Nephron progenitor cell (in vitro differentiated cells): Measurements from ENCODE around the gene PTCSC3.

Source experiments
- DNase-seq: peaks from one replicate; pipeline ENCODE4 v3.0.0; 2021
- H3K27ac Mint-ChIP-seq: 2 replicates; pipeline ENCODE4 v1.8.0; 2021; ENCODE audit warnings: mild to moderate bottlenecking, moderate library complexity, mixed read lengths
- H3K27me3 Mint-ChIP-seq: 2 replicates; pipeline ENCODE4 v1.8.0; 2021; ENCODE audit warnings: mild to moderate bottlenecking, low read depth, mixed read lengths; ENCODE audit not compliant: poor library complexity
- H3K36me3 Mint-ChIP-seq: 2 replicates; pipeline ENCODE4 v1.8.0; 2021; ENCODE audit warnings: low read depth, mixed read lengths
- H3K4me1 Mint-ChIP-seq: 2 replicates; pipeline ENCODE4 v1.8.0; 2021; ENCODE audit warnings: mixed read lengths
- H3K4me3 Mint-ChIP-seq: 2 replicates; pipeline ENCODE4 v1.8.0; 2021; ENCODE audit warnings: mild to moderate bottlenecking, moderate library complexity, mixed read lengths
- H3K9me3 Mint-ChIP-seq: 2 replicates; pipeline ENCODE4 v1.8.0; 2021; ENCODE audit warnings: mild to moderate bottlenecking, moderate library complexity, mixed read lengths
- CTCF ChIP-seq: fragments of 200-600 bp; sonication (generic); IDR thresholded peaks from 2 replicates; pipeline ENCODE4 v1.5.0; 2021; ENCODE audit warnings: antibody characterized with exemption

PTCSC3 gene

DNA sequence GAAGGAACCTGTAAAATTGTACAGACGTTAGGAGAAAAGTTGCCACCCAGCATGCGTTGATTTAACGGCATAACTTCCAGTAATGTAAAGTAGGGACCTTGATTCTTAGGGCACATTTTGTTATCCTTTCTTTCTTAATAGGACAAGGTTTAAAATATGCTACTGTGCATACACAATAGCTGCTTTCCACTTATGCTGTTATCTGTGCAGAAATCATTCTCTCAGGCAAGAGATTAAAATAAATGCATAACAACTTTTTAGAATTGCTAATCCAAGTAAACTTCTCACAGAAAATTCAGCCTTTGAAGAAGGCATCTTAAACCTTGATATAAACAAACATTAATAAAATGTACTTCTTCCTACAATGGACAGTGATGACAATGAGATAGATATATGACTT lies 16.0 kb upstream of the PTCSC3 start:
- Mint-ChIP-seq H3K27ac (no peak overlapping the region), H3K9me3 (no peaks in the 10 kb centered on the region), H3K4me1 (no peaks in the 10 kb centered on the region), H3K36me3 (no peaks in the 10 kb centered on the region), H3K27me3 (no peaks in the 10 kb centered on the region), H3K4me3 (no peak overlapping the region)
- no peak for TF ChIP-seq CTCF
- DNase-seq = no peak

GRCh38 chr14:36183402-36183801 lies 6.9 kb upstream of the PTCSC3 start:
- H3K4me1 Mint-ChIP-seq = no peaks in the 10 kb centered on the region
- no peaks in the 10 kb centered on the region for H3K36me3 Mint-ChIP-seq
- no peak overlapping the region for H3K27ac Mint-ChIP-seq
- H3K27me3 Mint-ChIP-seq = peaks cover 3% of the 10 kb centered on the region
- H3K9me3 Mint-ChIP-seq = peaks cover 16% of the 10 kb centered on the region
- no peak for DNase-seq
- H3K4me3 Mint-ChIP-seq = no peak overlapping the region
- TF ChIP-seq CTCF = no peak

DNA sequence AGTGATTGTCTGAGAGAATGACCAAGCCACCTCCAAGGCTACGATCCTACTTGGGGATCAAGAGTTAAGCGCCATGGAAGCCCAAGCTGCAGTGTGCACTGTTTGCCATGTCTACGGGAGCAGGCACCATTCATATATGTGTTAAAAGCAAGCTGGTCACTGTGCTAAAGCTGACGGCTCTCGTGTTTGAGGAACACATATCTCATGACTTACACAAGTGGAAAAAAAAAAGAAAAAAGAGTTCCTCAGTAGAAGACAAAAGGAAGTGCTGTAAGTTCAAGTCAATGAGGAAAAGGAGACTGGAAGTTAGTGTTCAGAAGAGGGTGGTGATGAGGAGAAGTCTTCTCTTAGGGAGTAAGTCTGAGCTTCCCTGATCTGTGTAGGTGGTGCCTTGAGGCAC lies 4.9 kb upstream of the PTCSC3 start:
- Mint-ChIP-seq H3K27me3 (peaks cover 3% of the 10 kb centered on the region), H3K36me3 (no peaks in the 10 kb centered on the region)

GRCh38 chr14:36177489-36177888 lies 967 bp upstream of the PTCSC3 start:
- no peaks in the 10 kb centered on the region for H3K9me3 Mint-ChIP-seq
- DNase-seq = no peak
- no peak for TF ChIP-seq CTCF
- H3K4me1 Mint-ChIP-seq = peaks cover 22% of the 10 kb centered on the region
- peaks cover 3% of the 10 kb centered on the region for H3K27me3 Mint-ChIP-seq
- H3K27ac Mint-ChIP-seq = no peak overlapping the region
- no peak overlapping the region for H3K4me3 Mint-ChIP-seq
- no peaks in the 10 kb centered on the region for H3K36me3 Mint-ChIP-seq

More for the DNA sequence above, 4.9 kb upstream of the PTCSC3 start:
- no peak for DNase-seq
- no peak overlapping the region for H3K4me3 Mint-ChIP-seq
- peaks cover 16% of the 10 kb centered on the region for H3K9me3 Mint-ChIP-seq
- no peak overlapping the region for H3K27ac Mint-ChIP-seq
- TF ChIP-seq CTCF = no peak
- H3K4me1 Mint-ChIP-seq = peaks cover 17% of the 10 kb centered on the region

- H3K4me1 Mint-ChIP-seq = peaks cover 22% of the 10 kb centered on the region
- no peaks in the 10 kb centered on the region for H3K36me3 Mint-ChIP-seq
- H3K4me3 Mint-ChIP-seq = no peak overlapping the region
- DNase-seq = no peak
- no peak overlapping the region for H3K27ac Mint-ChIP-seq
- no peaks in the 10 kb centered on the region for H3K9me3 Mint-ChIP-seq
- no peak for TF ChIP-seq CTCF
- no peaks in the 10 kb centered on the region for H3K27me3 Mint-ChIP-seq
Observed at GRCh38 chr14:36174767-36175424, 1.6 kb downstream of the PTCSC3 start.

DNA sequence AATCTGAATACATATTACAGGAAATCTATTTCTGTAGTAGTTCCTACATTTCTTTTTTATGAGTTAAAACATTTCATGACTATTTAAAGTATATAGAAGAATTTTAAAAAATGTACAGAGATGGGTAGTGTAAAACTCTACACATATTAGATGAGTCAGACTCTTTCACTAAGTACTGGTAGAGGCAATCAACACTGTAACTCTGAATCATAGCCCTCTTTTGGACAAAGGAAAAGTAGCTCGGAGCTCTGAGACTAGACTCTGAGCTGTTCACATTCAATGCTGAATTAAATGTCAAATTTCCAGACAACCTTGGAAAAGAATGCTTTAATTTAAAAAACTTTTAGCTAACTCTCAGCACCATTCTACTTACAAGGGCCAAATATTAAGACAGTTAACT lies 3.4 kb downstream of the PTCSC3 start:
- no peaks in the 10 kb centered on the region for H3K9me3 Mint-ChIP-seq
- no peaks in the 10 kb centered on the region for H3K36me3 Mint-ChIP-seq
- no peak for DNase-seq
- no peak for TF ChIP-seq CTCF
- H3K27me3 Mint-ChIP-seq = no peaks in the 10 kb centered on the region
- no peak overlapping the region for H3K4me3 Mint-ChIP-seq
- H3K4me1 Mint-ChIP-seq = peaks cover 22% of the 10 kb centered on the region
- no peak overlapping the region for H3K27ac Mint-ChIP-seq
